NCI-H345 (cell line): ENCODE measurements around the gene GPR162.

ENCODE experiments used
- DNase-seq: peaks from one replicate; lab custom pipeline; 2025; lab: John Stamatoyannopoulos, UW

Gene GPR162

DNA sequence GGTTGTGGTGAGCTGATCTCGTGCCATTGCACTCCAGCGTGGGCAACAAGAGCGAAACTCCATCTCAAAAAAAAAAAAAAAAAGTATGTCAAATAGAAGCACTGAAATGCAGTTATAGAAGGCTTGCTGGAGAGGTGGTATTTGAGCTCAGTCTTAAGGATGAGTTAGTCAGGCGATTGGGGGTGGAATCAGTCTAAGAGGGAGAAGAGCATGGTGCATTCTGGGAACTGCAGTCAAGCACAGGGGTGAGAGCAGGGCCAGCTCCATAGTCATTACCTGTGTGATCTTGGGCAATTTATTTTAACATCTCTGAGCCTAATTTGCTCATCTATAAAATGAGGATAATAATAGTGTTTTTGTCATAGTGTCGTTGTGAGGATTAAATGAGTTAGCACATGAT, 13.3 kb downstream of the GPR162 start:
- DNase-seq: no peak

DNA sequence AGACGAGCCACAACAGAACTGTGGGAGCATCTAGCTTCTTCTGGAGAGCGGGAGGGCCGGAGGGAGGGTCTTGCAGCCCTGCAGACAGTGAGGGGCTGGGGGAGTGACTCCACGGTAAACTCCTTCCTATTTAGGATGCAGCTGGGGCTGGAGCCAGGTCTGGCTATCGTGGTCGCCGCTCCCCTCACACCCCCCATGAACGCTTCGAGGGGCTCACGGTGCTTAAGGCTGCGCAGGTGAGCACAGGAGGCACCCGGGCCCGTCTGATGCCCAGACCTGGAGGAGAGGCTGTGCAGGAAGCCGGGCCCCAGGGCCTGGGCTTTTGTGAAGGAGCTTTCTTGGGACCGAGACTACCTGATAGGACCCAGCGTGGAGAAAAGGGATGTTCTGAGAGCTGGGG, 15.2 kb downstream of the GPR162 start:
- DNase-seq: no peak

- no peak for DNase-seq
Observed at GRCh38 chr12:6837370-6838060, 15.9 kb downstream of the GPR162 start.

- no peak for DNase-seq
Observed at GRCh38 chr12:6838854-6839253, 17.2 kb downstream of the GPR162 start.

DNA sequence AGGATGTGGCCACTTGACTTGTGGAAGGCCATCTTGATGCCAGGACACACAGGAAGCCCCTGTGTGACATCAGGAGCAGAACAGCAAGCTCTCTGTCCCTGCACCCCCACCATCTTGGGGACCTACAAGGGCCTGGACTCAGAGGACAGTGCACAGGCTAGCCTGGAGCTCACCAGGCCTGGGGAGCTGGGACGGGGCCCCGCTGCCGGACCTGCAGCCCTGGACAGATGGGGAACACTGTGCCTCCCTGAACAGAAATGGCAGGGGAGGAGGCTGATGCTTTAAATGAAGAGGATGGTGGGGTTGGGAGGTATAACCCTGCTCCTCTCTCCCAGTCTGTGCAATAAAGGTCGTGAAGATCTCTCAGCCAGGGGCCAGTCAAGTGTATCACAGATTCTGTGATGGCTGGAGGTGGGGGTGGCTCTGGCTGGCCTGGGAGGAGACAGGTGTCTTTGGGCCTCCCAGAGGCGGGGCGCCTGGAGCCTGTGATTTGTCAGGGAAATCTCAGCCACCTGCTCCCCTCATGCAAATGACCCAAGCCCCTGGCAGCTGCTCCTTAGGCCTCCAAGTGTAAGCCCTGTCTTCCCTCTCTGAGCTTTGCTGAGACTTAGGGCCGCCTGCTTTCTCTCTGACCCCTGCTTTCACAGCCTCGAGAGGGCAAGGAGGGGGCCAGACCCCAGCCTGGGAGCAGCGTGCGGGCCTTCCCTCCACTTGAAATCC, 18.0 kb downstream of the GPR162 start:
- peak; percentile 12 for DNase-seq

DNA sequence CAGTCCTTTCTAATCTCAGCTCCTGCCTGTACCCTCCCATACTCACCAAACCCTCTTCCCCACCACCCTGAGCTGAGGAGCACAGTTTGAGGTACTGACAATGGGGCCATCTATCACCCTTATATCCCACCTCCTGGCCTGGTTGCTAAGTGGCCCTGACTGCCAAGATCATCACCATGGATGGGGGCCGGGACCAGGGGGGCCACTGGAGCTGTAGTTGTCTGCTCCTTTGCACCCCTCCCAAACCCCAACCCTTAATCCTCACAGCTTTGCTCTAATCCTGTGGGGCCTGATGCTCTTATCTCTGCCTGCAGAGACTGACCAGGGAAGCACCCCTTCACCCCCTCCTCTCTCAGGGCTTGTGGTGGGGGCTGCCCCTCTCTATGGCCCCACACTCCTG, 18.7 kb downstream of the GPR162 start:
- no peak for DNase-seq

DNA sequence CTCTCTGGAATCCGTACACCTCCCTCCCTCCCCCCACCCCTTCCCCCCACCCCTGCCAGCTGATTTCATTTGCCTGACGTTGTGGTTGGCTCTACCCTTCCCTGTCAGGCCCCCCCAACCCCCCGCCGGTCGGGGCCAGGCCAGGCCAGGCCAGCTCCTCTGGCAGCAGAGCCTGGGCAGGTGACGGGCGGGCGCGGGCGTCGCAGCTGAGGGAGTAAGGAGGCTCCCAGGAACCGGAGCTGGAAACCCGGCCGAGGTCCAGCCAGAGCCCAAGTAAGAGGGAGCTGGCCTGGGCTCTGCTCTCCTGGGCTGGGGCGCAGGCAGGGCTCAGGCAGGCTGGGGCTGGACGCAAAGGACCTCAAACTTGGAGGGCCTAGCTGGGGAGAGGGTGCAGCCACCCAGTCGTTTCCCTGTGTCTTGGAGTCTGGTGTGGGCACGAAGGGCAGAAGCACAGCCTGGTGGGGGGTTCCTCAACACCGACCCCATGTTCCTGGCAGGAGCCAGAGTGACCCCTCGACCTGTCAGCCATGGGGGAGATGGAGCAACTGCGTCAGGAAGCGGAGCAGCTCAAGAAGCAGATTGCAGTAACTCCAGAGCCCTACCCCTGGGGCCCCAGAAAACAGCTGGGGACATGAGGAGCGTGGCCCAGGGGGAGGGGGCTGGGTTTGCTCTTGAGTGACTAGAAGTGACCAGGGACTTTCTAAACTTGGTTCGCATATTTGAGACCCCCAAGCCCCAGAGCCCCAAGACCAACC, 19.3 kb downstream of the GPR162 start, which contains the start of gene GNB3:
GNB3 (plus strand) TSS at position 165 of the 755 bp plus-strand sequence; CDS start at position 528, 363 bp downstream.
- no peak for DNase-seq

GRCh38 chr12:6842075-6842474, 20.5 kb downstream of the GPR162 start:
- no peak for DNase-seq

GRCh38 chr12:6843118-6843902, 21.7 kb downstream of the GPR162 start:
- DNase-seq: no peak

- DNase-seq: no peak
Observed at GRCh38 chr12:6845395-6845794, 23.8 kb downstream of the GPR162 start.

- no peak for DNase-seq
Observed at GRCh38 chr12:6846316-6846869, 24.8 kb downstream of the GPR162 start.

- DNase-seq: no peak
Observed at GRCh38 chr12:6847676-6848075, 26.1 kb downstream of the GPR162 start.

GRCh38 chr12:6849427-6849826, 27.8 kb downstream of the GPR162 start:
- DNase-seq: no peak

GRCh38 chr12:6849976-6850560, 28.4 kb downstream of the GPR162 start:
- no peak for DNase-seq

DNA sequence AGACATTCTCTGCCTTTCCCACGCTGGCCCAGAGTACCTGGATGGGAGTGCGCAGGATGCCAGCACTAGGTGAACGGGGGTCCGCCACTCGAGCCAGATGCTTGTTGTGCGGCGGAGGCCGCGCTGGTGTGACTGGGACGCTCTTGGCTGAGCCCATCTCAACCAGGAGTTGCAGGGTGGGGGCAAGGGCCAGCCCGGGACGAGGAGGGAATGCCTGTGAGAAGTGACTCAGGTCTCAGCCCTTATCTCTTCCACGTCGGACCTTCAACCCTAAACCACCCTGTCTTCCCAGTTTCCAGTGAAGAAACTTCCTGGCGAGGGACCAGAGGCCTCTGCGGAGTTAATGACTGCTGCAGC, 29.2 kb downstream of the GPR162 start:
- DNase-seq: no peak

DNA sequence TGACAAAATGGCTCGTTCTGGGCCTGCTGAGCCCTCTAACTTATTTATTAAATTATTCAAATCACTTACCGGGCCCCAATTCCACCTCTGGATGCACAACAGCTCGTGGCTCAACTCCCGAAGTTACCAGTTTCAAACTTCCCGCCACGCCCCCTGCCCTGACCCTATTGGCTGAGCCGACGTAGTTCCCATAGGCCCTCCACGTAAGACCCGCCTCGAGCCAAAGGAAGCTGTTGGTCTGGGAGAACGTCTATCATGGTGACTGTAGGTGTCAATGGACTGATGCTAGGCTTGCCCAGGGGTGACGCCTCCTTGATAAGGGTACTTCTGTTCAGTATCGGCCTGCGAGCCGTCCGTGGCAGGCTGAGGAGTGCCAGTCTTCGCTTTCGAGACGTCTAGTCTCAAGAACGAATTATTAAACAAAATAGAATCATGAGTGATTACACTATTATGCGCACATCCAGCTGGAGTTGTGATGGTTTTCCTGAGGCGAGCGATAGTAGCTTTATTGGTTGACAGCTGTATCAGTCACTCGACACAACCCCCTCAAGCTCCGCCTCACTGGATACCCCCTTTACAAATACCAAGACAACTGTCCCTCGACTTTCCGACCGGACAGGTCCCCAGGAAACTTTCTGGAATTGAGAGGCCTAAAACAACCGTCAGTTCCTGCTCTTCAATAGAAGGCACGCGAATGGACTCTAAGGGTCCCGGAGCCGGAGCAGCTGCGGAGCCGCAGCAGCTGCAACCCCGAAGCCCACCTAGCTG, 29.7 kb downstream of the GPR162 start, which contains the start of gene CDCA3:
CDCA3 (minus strand) TSS at position 134 of the 768 bp plus-strand sequence. CDS start 334 bp downstream, outside the sequence.
- peak; percentile 99 for DNase-seq

DNA sequence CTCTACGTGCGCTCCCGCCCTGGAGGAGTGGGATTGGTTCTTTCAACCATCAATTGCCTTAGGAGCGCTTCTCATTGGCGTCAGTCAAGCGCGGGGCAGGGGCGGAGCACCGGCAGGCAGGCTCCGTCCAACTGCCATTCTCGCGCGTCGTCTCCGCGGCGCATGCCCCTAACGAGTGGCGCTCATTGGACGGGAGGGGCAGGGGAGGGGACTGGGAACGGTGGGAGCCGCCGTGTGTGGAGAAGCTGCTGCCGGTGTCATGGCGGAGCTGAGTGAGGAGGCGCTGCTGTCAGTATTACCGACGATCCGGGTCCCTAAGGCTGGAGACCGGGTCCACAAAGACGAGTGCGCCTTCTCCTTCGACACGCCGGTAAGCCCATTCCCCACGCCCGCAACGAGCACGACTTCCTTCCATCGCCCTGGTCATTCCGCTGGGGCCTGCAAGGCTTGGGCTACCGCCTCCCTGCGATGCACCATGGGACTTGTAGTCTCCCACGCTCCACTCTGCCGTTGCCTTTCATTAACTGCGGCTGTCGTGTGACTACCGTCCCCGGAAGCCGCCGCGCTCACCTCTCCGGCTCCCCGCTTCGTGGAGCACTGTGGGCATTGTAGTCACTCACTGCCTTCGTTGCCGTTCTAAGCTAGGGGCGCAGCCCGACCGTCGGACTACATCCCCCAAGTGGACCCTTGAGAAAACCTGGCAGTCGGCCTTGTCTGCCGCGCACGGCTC, 30.5 kb downstream of the GPR162 start, which contains the start of gene USP5:
USP5 (plus strand) TSS at position 230 of the 730 bp plus-strand sequence; CDS start at position 260, 30 bp downstream.
- peak; percentile 100 for DNase-seq

DNA sequence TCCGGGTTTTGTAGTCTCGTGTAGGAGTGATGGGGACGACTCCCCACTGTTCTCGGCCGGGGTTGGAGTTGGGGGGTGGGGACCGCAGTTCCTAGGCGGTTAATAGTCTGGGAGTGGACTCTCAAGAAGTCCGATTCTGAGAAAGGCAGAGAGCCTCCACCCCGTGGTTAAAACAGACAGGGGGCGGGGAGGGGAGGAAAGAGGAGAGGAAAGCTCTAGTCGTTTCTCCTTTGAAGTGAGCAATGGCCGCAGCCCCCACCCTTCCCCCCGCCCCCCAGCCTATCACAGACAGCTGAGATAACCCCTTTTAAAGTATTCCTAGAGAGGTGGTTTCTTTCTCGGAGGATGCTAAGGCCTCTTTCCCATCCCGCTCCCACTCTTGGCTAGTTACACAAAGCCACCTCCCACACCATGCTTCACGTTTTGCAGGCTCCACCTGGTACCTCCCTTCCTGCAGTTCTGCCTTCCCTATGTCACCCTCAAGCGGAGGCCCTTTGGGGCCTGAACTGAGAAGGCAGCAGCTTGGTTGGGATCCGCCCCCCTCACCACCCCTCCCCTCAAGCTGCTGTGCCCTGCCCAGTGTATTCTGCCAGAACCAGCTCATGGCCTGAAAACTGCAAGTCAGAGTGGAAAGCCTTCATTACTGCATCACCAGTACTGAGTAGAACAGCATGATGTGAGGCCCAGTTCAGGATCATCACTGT, 31.2 kb downstream of the GPR162 start:
- peak; percentile 57 for DNase-seq

DNA sequence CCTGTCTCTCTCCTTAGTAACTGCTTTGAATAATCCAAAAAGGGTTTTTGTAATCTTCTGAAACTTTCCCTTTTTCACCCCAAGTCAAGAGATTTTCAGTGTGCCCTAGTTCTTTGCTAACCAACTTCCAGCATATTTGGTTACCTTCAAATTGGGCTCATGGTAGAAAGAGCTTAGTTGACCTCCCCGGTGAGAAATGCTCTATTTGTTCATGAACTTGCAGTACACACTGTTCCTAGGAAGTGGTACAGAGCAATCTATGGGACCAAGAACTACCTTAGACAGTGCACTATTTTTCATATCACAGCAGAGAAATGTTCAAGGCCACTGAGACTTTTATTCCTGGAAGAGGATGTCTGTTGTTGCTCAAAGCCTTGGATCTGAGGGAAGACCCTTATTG, 32.0 kb downstream of the GPR162 start:
- no peak for DNase-seq
